NCI-H82 treated with DMSO at 0.1 percent for 48 hours (cell line): ENCODE results near the gene HSF5.

Source experiments
- DNase-seq: peaks from one replicate; lab custom pipeline; 2025; ENCODE audit not compliant: unreplicated experiment; lab: John Stamatoyannopoulos, UW

The HSF5 gene

GRCh38 chr17:58487589-58488427 lies at the start of gene HSF5:
TSS of gene HSF5 (minus strand) at chr17:58488408. CDS start at chr17:58488274, 134 bp downstream.
- DNase-seq, result no peak

- no peak for DNase-seq
Observed at GRCh38 chr17:58537266-58537665, 49.1 kb upstream of the HSF5 start.

GRCh38 chr17:58536542-58536941 lies 48.3 kb upstream of the HSF5 start:
- no peak for DNase-seq

GRCh38 chr17:58535431-58535830 lies 47.2 kb upstream of the HSF5 start:
- no peak for DNase-seq

DNA sequence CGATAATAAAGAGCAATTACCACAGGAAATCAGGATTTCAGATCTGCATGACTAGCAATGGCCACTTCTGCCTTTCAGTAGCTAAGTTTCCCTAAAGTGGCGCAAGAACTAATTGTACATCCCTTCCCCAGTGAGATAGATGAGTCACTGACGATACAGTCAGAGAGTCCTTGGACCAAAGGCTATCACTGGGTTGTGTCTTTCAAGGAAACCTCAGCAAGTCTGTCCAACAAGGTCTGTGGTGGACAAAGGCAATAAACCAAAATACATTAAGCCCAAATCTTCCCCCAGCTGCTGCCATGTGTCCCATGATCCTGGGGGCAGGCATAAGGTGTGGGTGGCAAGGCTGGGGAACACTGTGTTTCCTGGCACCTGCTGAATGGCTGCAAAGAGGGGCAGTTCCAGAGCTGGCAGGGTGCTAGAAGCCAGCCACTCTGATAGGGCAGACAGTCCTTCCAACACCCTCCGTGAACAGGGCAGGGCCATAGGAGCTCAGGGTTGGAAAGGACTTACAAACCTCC lies 46.8 kb upstream of the HSF5 start:
- no peak for DNase-seq

- no peak for DNase-seq
Observed at GRCh38 chr17:58534331-58534730, 46.1 kb upstream of the HSF5 start.

GRCh38 chr17:58533616-58534188 lies 45.5 kb upstream of the HSF5 start:
- no peak for DNase-seq

- DNase-seq, result peak; percentile 94
Observed at GRCh38 chr17:58532555-58532951, 44.3 kb upstream of the HSF5 start.

DNA sequence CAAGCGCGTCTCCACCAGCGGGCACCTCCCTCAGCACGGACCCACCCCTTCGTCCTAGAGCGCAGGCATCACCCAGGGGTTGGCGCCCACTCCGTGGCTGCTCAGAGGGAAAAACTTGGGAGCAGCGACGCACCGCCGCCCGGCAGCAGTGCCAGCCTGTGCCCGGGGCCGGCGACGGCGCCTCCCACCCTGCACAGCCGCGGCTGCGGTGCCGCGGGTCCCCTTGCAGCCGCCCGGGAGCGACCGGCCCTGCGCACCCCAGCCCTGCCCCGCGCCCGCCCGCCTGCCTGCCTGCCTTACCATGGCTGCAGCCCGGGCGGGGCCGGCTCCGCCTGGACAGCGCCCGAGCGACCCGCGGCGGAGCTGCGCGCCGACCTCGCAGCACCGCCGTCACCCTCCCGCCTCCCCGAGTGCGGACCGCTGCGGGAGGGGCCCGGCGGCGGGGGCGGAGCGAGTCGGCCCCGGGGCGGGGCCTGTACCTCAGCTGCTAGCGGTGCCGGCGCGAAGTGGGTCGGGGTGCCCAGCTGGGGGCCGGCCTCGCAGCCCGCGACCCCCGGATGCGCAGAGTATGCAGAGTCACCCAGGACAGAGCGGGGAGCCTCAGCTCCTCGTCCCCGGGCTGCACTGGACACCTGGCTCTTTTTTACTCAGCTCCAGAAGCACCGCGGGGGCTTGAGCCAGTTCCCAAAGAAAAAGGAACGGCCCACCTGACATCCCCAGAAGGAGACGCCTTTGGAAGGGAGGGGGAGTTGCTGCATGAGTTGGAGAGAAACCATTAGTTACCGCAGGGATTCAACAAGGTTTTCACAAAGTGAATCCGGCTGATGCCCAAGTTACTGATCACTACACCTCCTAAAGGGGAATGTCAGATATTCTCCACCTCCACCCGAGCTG lies 43.7 kb upstream of the HSF5 start:
- DNase-seq, result no peak

DNA sequence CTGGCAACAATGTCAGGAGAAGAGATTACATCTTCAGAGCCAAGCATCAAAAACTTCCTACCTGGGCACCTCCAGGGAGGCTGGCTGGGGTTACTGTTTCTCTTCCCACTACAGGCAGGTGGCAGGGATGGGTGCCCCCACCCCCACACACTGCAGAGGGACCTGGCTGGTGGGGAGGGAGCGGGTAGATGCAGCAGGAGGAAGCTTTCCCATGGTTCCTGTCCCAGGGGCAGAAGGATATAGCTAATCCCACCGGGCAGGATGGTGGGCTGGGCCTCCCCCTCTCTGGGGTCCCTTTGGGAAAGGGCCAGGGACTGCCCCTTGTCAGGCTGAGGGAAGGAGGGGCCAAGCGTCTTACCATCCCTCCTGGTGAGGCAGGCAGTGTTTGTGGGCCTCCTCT lies 42.9 kb upstream of the HSF5 start:
- peak; percentile 7 for DNase-seq

GRCh38 chr17:58530655-58531054 lies 42.4 kb upstream of the HSF5 start:
- no peak for DNase-seq

DNA sequence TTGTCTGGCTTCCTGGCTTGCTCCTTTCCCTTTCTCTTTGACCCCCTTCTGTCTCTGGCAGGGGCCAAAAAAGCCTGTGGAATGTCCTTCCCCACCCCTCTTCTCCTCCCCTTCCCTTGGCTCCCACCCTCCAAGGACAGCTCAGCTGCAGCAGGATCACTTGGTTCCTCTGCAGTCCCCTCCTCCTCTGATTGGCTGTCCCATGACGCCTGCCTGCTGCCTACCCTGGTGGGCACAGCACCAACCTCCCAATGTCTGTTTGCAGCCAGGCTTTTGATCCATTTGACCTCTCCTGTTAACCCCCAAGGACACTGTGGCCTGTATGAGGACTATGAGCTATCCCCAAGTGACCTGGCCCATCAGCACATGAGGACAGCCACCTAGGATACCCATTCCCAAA lies 41.1 kb upstream of the HSF5 start:
- DNase-seq, result no peak

- DNase-seq, result no peak
Observed at GRCh38 chr17:58528443-58528842, 40.2 kb upstream of the HSF5 start.

DNA sequence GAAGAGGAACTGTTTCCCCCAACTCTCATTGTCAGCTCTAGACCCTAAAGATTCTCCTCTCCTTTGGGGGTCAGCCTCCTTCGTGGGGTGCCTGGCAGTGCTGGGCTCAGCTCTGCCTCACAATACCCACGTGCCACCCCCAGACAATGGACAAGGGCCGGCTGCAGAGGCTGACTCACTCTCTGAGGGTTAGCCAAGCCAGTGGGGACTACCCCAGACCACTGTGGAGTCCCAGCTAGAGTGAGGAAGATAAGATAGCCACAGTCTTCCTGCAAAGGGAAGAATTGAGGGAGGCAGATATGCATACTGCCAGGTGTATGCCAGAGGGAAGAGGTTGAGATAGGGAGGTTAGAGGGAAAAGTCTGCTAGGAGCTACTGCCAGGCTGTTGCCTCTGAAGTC lies 39.7 kb upstream of the HSF5 start:
- DNase-seq, result no peak

DNA sequence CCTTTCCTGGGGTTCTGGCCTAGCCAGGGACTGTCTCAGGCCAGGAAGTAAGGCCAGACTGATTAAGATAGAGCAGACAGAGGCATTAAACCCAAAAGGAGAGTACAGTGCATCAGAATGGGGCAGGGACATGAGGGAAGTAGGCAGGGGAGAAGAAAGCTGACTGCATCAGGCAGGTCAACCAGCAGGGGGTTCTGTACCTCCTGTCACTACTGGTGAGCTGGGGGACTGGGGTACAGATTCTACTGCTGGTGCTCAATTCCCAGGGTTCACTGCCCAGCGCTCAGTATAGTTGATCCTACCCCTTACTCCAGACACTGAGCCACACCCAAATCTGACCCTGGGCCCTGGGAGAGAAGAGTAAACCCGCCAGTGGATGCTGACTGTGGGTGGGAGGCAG lies 39.1 kb upstream of the HSF5 start:
- DNase-seq, result no peak

- DNase-seq, result no peak
Observed at GRCh38 chr17:58525239-58525638, 37.0 kb upstream of the HSF5 start.

DNA sequence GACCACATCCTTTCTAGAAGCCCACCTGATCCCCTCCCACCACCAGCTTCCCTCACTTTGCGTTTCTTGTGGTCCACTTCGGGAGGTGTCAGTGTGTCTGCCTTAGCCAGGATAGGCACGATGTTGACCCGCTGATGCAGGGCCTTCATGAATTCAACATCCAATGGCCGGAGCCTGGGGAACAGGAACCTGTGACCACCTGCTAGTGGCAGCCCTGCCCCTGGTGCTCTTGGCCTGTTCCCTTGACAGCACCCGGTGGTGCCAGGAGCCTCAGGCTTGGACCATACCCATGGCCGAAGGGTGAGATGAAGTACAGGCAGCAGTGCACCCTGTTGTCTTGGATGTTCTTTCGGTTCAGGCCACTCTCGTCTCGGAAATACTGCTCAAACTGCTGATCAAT lies 33.5 kb upstream of the HSF5 start:
- DNase-seq, result no peak

GRCh38 chr17:58520843-58521430 lies 32.7 kb upstream of the HSF5 start:
- no peak for DNase-seq

DNA sequence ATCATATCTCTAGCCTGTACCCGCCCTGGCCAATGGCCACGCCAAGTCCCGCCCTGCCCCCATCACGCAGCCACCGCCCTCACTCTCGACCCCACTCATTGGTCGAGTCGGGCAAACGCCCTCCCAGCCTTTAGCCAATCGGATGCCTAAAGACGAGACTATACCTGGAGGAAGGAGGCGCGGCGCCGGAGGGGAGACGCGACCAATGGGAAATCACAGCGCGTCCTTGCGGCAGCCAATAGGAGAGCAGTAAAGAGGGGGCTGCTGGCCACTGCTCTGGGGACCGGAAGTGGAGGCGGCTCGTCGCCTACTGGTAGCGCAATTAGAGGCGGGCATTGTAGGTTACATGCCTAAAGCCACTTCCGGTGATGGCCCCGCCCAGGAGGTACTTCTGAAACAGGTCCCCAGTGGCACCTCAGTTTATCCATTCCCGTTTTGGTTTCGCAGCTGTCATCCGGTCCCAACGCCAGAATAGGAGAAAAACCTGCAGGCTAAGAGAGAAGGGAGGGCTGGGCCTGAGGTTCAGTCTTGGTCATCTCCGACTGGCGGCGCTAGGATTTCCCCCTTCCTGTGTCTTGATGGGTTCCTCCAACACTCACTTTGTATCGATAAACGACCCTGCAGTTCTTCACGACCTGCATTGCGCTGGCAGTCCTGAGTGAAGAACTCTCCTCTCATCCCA lies 29.9 kb upstream of the HSF5 start:
- DNase-seq, result peak; percentile 99

DNA sequence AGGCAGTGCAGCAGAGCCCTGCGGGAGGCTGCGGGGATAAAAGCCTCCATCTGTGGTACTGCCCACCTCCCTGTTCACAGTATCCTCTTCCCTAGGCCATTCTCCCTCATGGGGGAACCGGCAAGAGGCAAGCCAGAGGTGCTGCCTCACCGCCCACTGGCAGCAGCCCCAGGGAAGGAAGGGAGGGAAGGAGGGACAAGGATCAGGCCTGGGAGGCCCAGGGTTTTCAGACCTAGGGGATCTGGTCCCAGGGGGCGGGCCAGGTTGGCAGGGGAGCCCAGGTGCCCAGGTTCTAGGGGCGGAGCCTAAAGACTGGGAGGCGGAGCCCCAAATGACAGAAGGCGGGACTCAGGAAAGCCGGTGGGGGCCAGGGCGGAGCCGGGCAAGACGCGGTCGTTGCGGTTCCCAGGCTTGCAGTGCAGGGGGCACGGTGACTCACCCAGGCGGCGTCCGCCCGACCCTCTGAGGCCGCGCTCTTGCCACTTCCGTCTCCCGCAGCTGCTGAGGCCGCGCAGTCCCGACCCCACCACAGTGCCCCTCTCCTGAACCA lies 29.2 kb upstream of the HSF5 start:
- no peak for DNase-seq
